Left ventricle myocardium inferior (tissue), 1 donor: ENCODE results near the gene SMAD2. TPM values are rescaled to one million over a fixed set of nuclear protein-coding genes. Genes with fewer than 3 reads are reported as not detected.

Experiments used
- DNase-seq: peaks from one replicate; pipeline ENCODE4 v3.0.0-alpha.2; 2020
- H3K27ac ChIP-seq: fragments of 200-600 bp; replicated peaks from 2 replicates; pipeline ENCODE4 v1.8.0; 2021
- H3K27me3 ChIP-seq: fragments of 200-600 bp; 2 replicates; pipeline ENCODE4 v1.8.0; 2021; ENCODE audit warnings: low read depth
- H3K36me3 ChIP-seq: fragments of 200-600 bp; 2 replicates; pipeline ENCODE4 v1.8.0; 2021
- H3K4me1 ChIP-seq: fragments of 200-600 bp; 2 replicates; pipeline ENCODE4 v1.8.0; 2021
- H3K4me3 ChIP-seq: fragments of 200-600 bp; 2 replicates; pipeline ENCODE4 v1.8.0; 2021; ENCODE audit warnings: mild to moderate bottlenecking, moderate library complexity
- H3K9me3 ChIP-seq: fragments of 200-600 bp; replicated peaks from 2 replicates; pipeline ENCODE4 v1.8.0; 2021
- intact Hi-C: fragments of 100-400 bp; cut with micrococcal nuclease; formaldehyde crosslinking; loops from one replicate; pipeline ENCODE4 v1.11.0; 2022
- total RNA-seq: library from RNA; stranded (reverse); fragmentation: NEBNext Ultra II Directional; extraction: Animal tissue kit (Norgen Biotek cat#: 25700); gene quantifications from one replicate; pipeline ENCODE4 v1.2.1, GENCODE V29; 2021
- TF ChIP-seq, protein P1 (sequence below): fragments of 200-600 bp; IDR thresholded peaks from 2 replicates; pipeline ENCODE4 v1.8.0; 2021; ENCODE audit warnings: antibody characterized with exemption, mild to moderate bottlenecking, borderline replicate concordance
- donor health status: DM: no; HTN: yes; CAD: no; lungs with severe emphysema.

Gene SMAD2
- total RNA-seq, 1 donor from 2014 or later: 80.9 TPM

DNA sequence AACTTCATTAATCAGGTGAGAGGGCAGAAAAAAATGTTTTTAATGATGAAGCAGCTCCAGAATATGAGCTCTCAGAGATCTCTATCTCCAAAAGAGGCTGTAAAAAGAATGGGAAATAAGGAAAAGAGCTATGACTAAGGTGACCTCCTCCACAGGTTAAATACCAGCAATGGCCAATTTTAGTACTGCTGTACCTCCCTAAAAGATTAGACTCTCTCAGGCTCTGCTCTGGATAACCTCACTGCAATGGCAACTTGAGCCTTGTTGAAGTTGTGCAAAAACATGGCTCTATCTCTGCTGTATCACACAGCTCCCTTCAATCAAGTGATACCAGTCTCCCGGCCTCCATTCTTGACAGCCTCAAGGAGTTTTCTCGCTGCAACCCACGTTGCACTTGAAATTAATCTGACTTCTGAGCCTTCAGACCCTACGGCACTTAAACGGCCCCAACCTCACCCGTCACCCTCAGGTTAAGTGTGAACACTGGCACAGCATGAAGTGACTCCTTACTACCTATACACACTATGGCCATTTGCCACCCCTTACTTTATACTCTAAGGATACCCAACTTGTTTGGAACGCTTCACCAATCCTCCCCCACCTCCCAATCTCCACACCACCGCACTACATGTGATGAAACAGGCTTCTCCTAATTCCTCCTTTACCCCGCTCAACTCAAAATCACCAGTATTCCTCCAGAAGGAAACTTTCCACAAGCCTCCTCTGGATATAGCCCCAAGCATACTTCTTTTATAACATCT, 36.3 kb downstream of the SMAD2 start:
- Histone ChIP-seq H3K27ac (no peak overlapping the region), H3K36me3 (peaks cover 24% of the 10 kb centered on the region), H3K4me1 (peaks cover 63% of the 10 kb centered on the region), H3K4me3 (no peak overlapping the region), H3K9me3 (no peaks in the 10 kb centered on the region), H3K27me3 (no peaks in the 10 kb centered on the region)
- no peak for DNase-seq
- TF ChIP-seq, protein P1, sequence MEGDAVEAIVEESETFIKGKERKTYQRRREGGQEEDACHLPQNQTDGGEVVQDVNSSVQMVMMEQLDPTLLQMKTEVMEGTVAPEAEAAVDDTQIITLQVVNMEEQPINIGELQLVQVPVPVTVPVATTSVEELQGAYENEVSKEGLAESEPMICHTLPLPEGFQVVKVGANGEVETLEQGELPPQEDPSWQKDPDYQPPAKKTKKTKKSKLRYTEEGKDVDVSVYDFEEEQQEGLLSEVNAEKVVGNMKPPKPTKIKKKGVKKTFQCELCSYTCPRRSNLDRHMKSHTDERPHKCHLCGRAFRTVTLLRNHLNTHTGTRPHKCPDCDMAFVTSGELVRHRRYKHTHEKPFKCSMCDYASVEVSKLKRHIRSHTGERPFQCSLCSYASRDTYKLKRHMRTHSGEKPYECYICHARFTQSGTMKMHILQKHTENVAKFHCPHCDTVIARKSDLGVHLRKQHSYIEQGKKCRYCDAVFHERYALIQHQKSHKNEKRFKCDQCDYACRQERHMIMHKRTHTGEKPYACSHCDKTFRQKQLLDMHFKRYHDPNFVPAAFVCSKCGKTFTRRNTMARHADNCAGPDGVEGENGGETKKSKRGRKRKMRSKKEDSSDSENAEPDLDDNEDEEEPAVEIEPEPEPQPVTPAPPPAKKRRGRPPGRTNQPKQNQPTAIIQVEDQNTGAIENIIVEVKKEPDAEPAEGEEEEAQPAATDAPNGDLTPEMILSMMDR: no peak
- intact Hi-C loops: no loop called here

GRCh38 chr18:47893047-47893446, 37.4 kb downstream of the SMAD2 start:
- Histone ChIP-seq H3K27ac (no peak overlapping the region), H3K36me3 (peaks cover 30% of the 10 kb centered on the region), H3K27me3 (no peaks in the 10 kb centered on the region), H3K4me1 (peaks cover 60% of the 10 kb centered on the region), H3K4me3 (no peak overlapping the region), H3K9me3 (no peaks in the 10 kb centered on the region)
- TF ChIP-seq, protein P1: no peak
- intact Hi-C loops: no loop called here
- DNase-seq: no peak

- intact Hi-C loops: no loop called here
- H3K36me3 ChIP-seq: peaks cover 20% of the 10 kb centered on the region
- no peaks in the 10 kb centered on the region for H3K27me3 ChIP-seq
- no peak for DNase-seq
- TF ChIP-seq, protein P1: no peak
- H3K4me1 ChIP-seq: peaks cover 35% of the 10 kb centered on the region
- H3K27ac ChIP-seq: no peak overlapping the region
- no peaks in the 10 kb centered on the region for H3K9me3 ChIP-seq
- H3K4me3 ChIP-seq: no peak overlapping the region
Observed at GRCh38 chr18:47888156-47888555, 42.3 kb downstream of the SMAD2 start.

- Histone ChIP-seq H3K36me3 (peaks cover 26% of the 10 kb centered on the region), H3K4me1 (peaks cover 35% of the 10 kb centered on the region), H3K27me3 (no peaks in the 10 kb centered on the region), H3K27ac (no peak overlapping the region), H3K4me3 (no peak overlapping the region), H3K9me3 (no peaks in the 10 kb centered on the region)
- intact Hi-C loops: no loop called here
- DNase-seq: no peak
- TF ChIP-seq, protein P1: no peak
Observed at GRCh38 chr18:47887227-47887626, 43.2 kb downstream of the SMAD2 start.

DNA sequence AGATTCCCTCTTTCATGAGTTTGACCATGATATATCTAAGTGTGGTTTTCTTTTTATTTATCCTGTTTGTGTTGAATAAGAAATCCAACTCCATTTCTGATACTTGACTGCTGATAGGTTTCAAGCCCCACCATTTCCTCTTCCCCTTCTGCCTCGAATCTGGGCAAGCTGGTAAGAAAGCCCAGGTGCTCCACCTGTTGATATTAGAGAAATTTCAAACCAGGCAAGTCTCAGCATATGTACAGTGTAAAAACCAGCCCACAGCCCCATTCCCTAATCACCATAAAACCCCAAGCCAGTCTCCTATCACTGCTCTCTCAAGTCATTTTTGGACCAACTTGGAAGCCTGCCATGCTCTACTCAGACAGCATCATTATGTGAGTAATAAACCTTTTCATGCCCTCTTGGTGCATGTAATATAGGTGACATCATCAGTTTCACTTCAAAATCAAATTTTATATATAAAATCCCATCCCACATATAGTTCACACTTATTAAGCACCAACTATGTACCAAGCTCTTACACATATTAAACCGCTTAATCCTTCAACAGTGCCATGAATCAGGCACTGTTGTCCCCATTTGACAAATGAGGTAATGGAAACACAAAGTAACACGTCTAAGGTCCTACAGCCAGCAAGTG, 46.6 kb downstream of the SMAD2 start:
- TF ChIP-seq, protein P1: no peak
- H3K36me3 ChIP-seq: peaks cover 26% of the 10 kb centered on the region
- no peaks in the 10 kb centered on the region for H3K9me3 ChIP-seq
- no peak overlapping the region for H3K27ac ChIP-seq
- no peak for DNase-seq
- intact Hi-C loops: no loop called here
- H3K27me3 ChIP-seq: no peaks in the 10 kb centered on the region
- peaks cover 20% of the 10 kb centered on the region for H3K4me1 ChIP-seq
- H3K4me3 ChIP-seq: no peak overlapping the region
